ENCODE results near the gene NLGN1.

GRCh38 chr3:174192471-174192870 lies 794.9 kb downstream of the NLGN1 start:
- TF ChIP-seq SIRT6 (IDR thresholded peaks at IDR 0.05; ENCODE audit: low read length) (no peak), SUZ12 (IDR thresholded peaks at IDR 0.05; ENCODE audit: low read length) (no peak), CHD2 (IDR thresholded peaks at IDR 0.05; ENCODE audit: low read length) (no peak), EZH2 (IDR thresholded peaks at IDR 0.05; ENCODE audit: low read depth, low read length, severe bottlenecking) (no peak), EP300 (IDR thresholded peaks at IDR 0.05; ENCODE audit: borderline replicate concordance in 1 of 2, low read depth in 2 of 2, low read length in 2 of 2) (no peak), POLR2A (IDR thresholded peaks at IDR 0.05; ENCODE audit: control extremely low read depth in 1 of 2, low read depth in 2 of 2, low read length in 2 of 2) (no peak)
